GM19193 (cell line): ENCODE results near the gene ARSI.

Experiments used
- POLR2A ChIP-seq: IDR thresholded peaks from 4 replicates; pipeline ENCODE4 v1.6.1; 2011; ENCODE audit not compliant: insufficient read depth, insufficient read length; ENCODE audit errors: extremely low read depth

The ARSI gene

DNA sequence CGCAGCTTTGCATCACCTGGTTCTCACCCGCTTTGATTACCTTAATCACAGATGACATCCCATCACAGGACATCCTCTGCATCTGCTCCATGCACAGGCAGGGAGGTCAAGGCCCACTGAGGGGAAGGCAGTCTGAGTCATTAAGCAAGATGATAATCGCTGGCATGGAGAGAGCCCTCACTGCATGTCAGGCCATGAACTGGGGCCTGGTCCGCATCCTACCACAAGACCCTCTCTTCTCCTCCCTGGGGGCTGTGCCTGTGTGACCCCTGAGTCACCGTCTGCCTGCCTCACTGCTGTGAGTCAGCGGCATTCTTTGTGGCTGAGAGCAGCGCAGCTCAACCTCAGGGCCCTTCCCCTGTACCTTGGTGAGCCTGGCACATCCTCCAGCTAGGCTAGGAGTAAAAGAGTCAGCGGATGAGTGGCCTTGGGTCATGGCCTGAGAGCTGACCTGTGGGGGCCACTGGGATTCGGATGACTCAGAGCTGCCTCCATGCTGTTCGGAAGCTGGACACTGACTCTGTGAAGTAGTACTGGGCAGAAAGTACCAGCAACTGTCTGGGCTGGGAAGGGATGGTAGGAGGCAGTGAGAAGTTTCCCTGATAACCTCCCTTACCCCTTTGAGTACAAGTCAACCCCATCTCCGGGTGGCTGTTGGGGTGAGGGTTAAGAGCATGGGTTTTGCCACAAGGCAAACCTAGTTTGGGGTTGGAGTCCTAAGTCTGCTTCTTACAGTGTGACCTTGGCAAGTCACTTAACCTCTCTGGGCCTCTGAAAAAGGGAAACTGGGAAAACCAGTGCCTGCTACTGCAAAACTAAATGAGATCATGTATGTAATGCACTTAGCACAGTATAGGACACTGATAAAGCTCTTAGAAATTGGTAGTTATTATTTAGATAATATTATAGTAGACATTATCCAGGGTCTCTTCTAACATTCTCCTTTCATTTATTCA, 14.6 kb upstream of the ARSI start:
- TF ChIP-seq POLR2A, result no peak

DNA sequence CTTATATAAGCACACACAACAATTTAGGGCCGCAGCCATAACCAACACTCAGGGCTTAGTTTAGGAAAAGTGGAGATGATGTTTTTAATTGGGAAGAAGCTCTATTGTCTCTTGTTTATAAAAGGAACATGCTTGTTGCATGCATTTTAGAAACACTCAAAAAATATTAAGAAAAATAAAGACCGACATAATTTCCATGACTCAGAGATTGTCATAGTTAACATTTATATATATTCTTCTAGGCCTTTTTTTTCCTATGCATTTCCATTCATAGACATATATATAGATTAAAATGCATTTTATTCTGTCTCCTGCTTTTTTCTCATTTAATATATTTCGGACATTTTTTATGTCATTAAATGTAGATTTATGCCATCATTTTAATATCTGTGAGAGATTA, 13.6 kb upstream of the ARSI start:
- no peak for TF ChIP-seq POLR2A

- TF ChIP-seq POLR2A, result no peak
Observed at GRCh38 chr5:150315245-150315644, 12.5 kb upstream of the ARSI start.

DNA sequence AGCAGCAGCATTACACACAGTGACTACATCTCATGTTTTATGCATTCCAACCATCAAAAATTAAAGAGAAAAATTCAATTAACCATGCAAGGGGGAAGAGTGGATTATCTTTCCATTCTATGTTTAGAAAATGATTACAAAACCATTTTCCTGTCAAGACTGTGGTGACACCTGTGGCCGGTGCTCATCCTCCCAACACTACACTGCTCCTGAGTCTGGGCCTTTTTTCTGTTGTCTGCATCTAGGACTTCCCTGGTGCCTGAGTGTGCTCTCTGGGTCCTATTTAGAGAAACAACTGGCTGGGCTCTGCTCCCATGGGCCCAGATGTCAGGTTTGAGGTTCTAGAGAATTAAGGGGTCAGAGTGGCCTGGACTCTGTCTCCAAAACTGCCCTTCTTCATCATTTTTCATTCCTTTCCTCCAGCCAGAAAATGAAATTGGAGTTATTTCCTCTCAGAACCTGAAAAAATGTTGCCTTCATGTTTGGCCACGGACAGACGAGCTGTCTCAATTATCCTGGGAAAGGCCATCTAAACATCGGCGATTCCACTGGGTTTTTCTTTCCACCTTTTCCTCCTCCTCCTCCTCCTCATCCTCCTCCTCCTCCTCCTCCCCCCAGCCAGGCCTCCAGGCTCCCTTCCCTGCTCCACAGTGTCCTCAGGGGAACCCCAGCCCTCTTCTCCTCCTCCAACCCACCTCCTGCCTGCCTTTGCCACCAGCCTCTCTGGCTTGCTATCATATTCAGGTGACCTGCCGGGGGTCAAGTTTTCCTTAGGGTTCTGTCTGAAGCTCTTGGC, 11.4 kb upstream of the ARSI start:
- no peak for TF ChIP-seq POLR2A

- TF ChIP-seq POLR2A, result no peak
Observed at GRCh38 chr5:150313501-150313900, 10.8 kb upstream of the ARSI start.

DNA sequence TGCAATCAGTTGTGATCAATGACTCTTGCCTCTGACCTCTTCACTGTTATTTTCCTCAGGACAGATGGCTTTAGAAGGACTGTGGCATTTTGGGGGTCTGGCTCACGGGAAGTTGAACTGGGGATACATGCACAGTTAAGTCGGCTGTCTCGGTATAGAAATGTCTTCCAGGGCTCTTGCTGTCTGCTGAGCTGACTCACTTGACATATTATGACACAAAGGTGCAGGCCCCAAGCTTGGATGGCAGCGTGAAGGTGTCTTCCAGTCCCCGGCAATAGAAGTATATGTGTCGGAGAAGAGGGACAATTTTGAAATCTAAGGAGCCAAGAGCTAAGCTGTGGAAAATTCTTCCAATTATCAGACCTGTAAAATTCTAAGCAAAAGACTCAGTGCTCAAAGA, 9.8 kb upstream of the ARSI start:
- no peak for TF ChIP-seq POLR2A

GRCh38 chr5:150311015-150311692, 8.4 kb upstream of the ARSI start:
- no peak for TF ChIP-seq POLR2A

DNA sequence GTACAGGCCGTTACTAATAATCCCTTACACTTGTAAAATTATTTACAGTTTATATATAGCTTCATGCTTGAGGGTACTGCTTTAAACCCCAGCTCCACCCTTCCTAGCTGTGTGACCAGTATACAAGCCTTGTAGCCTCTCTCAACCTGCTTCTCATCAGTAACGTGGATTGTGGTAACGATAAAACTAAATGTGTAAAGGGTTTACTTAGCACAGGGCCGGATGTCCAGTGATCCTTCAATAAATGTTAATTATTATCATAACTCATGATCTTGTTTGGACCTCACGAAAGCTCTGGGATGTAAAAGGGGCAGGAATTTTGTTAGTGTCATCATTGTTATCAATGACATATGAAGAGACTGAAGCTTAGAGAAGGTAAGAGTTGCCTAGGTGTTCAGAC, 7.5 kb upstream of the ARSI start:
- no peak for TF ChIP-seq POLR2A

DNA sequence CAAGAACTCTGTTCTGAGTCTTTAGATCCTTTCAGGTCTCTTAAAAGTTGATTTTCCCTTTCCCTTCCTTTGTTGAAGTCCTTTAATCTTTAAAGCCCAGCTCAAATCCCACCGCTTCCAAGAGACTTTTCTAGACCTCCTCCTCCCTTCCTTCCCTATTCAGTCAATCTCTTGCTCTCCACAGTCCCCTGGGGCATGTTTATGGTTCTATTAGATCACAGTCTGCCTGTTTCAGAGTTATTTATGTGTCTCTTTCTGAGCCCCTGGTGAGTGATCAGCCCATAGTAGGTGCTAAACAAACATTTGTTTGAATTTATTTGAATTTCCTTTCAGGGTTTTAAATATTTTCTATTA, 7.2 kb upstream of the ARSI start:
- TF ChIP-seq POLR2A, result no peak

- TF ChIP-seq POLR2A, result no peak
Observed at GRCh38 chr5:150309101-150309885, 6.6 kb upstream of the ARSI start.

DNA sequence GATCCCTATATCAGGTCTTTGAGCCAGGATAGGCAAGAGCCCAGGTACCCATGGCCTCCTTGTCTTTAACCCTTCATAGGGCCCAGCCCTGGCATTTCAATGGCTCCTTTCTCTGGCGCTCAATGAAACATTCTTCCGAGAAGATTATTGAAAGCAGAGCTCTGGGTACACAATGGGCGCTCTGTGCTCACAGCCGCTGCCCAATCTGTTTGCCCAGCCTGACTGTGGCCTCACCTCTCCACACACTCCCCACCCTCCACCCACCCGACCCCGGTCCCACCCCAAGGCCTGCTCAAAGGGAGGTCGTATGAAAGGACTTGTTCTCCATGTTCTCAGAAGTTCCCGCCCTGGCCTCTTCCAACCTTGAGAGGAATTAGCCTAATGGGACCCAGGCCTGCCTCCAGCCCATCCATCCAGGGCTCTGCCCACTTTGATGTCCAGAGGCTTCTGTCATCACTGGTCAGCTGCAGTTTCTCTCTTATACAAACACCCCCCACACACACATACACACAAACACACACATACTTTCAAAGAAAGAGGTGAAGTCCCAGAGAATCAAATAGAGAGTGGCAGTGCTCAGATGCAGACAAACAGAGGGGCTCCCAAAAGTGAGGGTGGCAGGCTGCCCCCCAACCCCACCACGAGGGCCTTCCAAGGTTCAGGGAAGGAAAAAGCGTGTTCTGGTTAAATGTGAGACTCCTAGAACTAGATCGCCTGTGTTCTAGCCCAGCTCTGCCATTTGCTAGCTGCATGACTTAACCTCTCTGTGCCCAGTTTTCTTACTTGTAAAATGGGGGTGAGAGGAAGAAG, 5.1 kb upstream of the ARSI start:
- TF ChIP-seq POLR2A, result no peak

DNA sequence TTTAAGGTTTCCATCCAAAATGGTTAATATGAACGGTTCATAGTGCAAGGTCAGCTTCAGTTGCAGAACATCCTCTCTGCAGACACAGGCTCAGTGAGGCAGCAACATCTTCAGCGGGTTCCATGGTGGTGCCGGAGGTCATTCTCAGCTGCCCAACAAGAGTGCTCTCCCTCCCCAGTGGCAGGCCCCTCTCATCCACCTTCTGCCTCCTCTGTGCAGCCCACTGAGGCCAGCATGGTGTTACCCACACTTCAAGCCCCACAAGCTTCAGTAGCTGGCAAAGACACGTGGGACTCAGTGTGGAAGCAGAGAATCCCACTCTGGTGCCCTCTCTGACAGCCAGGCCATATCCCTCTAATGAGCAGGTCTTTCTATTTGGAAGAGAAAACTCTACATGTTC, 4.1 kb upstream of the ARSI start:
- no peak for TF ChIP-seq POLR2A

DNA sequence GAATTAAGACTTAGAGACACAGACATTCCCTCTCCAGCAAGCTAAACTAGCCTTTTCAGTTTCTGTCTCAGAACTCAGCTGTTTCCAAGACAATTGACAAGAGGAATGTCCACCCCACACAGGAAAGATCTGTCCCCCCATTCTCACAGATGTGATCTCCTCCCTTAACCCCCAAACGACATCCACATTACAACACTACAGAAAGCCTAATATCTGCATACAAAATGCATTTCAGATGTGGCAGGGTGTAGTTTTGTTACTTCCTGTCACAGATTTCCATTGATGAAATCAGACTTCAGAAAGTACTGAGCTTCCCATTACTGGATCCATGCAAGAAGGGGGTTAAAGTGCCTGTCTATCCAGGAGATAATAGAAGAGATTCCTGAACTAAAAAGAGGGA, 2.9 kb upstream of the ARSI start:
- TF ChIP-seq POLR2A, result no peak

DNA sequence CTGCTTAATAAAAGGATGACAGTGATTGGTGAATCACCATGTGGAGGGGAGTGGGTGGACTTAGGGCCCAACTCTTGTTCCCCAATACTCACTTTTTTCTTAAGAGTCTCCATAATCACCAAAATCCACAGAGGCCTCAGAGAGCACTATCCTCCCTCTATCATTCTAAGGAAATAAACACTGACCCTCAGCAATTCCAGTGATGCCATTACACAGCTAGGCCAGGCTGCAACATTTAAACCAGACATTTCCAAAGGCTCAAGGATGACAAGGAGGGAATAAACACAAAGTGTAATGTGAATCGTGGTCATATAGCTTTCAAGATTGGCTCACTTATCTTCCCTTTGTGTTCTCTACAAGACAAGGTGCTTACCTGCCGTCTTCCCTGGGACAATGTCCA, 2.4 kb upstream of the ARSI start:
- no peak for TF ChIP-seq POLR2A
